Bronchial epithelial cell (primary cell): ENCODE results near the gene CDK3. TPM values are rescaled to one million over a fixed set of nuclear protein-coding genes. Genes with fewer than 3 reads are reported as not detected.
A peak's percentile ranks its signal among the peaks of the same experiment; 100 is the strongest.

Experiments used
- DNase-seq: peaks from one replicate; pipeline ENCODE4 v3.0.0-alpha.2; 2010; ENCODE audit warnings: low read depth
- FAIRE-seq: peaks from 2 replicates; lab custom pipeline; 2011; peaks lifted over from hg19 to GRCh38; lab: Jason Lieb, UNC
- H3K27me3 ChIP-seq: 2 replicates; pipeline ENCODE4 v1.5.1; 2011; ENCODE audit warnings: low read length; ENCODE audit not compliant: control insufficient read depth, insufficient read depth
- H3K36me3 ChIP-seq: 2 replicates; pipeline ENCODE4 v1.5.1; 2011; ENCODE audit warnings: low read length; ENCODE audit not compliant: control insufficient read depth, insufficient read depth
- H3K4me3 ChIP-seq: 2 replicates; pipeline ENCODE4 v1.5.1; 2011; ENCODE audit warnings: mild to moderate bottlenecking, low read depth, low read length, control low read depth
- total RNA-seq: library from RNA; depleted of rRNA; stranded (reverse); fragments of >200 nt; gene quantifications from 2 replicates; pipeline ENCODE4 v1.2.1, GENCODE V29; 2014
- TF ChIP-seq, protein P1 (sequence below): IDR thresholded peaks from 2 replicates; pipeline ENCODE4 v1.5.1; 2011; ENCODE audit warnings: mild to moderate bottlenecking, moderate library complexity, low read length, control low read depth, inconsistent platforms; ENCODE audit not compliant: insufficient read depth, severe bottlenecking

Gene CDK3
- total RNA-seq, 1 donor from 2014 or later: 1.3 TPM

DNA sequence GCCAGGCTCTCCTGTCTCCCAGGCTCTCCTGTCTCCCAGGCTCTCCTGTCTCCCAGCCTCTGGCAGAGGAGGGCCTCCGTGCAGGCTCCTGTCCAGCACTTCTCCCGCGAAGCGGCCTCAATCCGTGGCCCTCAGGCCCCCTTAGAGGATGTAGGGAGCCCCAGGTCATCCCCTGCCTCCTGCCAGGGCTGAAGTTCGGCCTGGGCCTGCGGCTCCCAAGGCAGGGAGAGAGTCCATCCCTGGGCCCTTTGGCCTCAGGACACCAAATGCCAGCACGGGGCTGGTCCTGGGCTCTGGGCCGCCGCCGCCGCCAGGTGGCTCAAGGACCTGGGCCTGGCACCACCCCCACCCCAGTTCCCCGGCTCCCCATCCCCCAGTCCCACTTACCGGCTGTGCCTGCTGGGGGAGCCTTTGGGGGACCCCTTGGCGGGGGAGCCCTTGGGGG lies 26.1 kb downstream of the CDK3 start:
- FAIRE-seq: no peak
- peaks cover 16% of the 10 kb centered on the region for H3K36me3 ChIP-seq
- DNase-seq: no peak

DNA sequence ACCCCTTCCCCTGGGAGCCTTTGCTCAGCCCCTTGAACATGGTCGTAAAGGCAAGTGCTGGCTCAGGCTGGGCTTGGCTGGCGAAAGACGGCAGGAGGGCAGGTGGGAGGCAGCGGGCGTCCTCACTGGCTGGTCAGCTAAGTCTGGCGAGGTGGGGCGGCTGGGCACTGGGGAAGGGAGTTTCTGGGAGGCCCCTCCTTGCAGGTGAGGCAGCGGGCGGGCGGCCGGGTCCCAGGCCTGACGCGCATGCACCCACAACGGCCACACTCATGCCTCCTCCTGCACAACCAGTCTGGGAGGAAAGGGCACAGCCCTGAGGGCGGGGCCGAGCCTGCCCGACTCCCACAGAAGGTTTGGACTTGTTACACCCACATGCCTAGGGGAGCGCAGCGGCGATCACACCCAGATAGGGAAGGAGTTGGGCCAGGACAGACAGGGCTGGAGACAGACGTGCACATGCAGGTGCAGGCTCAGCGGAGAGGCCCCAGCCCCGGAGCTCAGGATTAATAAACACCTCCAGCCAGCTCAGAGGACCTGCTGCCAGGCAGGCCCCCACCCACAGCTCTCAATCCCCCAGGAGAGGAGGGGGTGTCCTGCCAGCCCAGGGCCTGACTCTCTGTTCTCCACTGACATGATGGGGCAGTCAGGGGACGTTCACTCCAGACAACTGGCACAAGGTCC lies 26.6 kb downstream of the CDK3 start, which contains the start of gene EVPL:
TSS of gene EVPL (minus strand) at position 148 of the 681 bp plus-strand sequence. CDS start at position 40, 108 bp downstream.
- no peaks in the 10 kb centered on the region for H3K27me3 ChIP-seq
- peaks cover 15% of the 10 kb centered on the region for H3K36me3 ChIP-seq
- H3K4me3 ChIP-seq: peak within 1 kb of the TSS; percentile 73
- peak; percentile 40 for FAIRE-seq
- DNase-seq: peak; percentile 92
- TF ChIP-seq, protein P1, sequence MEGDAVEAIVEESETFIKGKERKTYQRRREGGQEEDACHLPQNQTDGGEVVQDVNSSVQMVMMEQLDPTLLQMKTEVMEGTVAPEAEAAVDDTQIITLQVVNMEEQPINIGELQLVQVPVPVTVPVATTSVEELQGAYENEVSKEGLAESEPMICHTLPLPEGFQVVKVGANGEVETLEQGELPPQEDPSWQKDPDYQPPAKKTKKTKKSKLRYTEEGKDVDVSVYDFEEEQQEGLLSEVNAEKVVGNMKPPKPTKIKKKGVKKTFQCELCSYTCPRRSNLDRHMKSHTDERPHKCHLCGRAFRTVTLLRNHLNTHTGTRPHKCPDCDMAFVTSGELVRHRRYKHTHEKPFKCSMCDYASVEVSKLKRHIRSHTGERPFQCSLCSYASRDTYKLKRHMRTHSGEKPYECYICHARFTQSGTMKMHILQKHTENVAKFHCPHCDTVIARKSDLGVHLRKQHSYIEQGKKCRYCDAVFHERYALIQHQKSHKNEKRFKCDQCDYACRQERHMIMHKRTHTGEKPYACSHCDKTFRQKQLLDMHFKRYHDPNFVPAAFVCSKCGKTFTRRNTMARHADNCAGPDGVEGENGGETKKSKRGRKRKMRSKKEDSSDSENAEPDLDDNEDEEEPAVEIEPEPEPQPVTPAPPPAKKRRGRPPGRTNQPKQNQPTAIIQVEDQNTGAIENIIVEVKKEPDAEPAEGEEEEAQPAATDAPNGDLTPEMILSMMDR: no peak

More for the DNA sequence above, 26.1 kb downstream of the CDK3 start:
- no peaks in the 10 kb centered on the region for H3K27me3 ChIP-seq
- peak overlapping the region; percentile 73 for H3K4me3 ChIP-seq
- TF ChIP-seq, protein P1: peak; percentile 31

DNA sequence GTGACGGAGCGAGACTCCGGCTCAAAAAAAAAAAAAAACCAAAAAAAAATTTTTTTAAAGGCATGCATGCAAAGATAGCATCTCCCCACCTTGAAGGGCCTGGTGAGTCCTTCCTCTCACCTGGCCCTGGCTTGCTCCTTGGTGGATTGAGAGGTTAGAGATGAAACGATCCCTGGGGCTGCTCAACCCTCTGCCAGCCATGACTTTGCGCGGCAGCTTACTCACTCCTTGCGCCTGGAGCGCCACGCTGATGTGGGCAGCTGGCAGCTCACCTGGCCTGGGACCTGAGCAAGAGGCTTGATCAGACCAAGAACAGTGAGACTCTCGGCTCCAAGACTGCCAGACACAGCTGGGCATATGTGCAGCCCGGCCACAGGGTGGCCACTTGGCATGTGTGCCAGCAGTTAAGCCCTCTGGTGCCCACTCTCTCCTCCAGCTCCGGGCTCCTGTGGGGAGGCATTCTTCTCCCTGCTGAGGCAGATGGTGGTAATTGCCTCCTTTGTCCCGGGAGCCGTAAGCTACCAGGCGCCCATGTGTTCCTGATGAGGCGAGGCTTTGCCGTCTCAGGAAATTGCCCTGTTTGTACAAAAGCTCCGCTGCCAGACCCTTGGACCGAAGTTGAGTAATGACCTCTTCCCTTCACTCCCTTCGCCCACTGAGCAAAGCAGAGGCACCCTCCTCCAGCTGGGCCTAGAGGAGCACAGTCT lies 31.6 kb downstream of the CDK3 start:
- DNase-seq (no peak), FAIRE-seq (no peak)
- TF ChIP-seq, protein P1: peak; percentile 11
- Histone ChIP-seq H3K36me3 (no peaks in the 10 kb centered on the region), H3K4me3 (no peak overlapping the region), H3K27me3 (no peaks in the 10 kb centered on the region)

DNA sequence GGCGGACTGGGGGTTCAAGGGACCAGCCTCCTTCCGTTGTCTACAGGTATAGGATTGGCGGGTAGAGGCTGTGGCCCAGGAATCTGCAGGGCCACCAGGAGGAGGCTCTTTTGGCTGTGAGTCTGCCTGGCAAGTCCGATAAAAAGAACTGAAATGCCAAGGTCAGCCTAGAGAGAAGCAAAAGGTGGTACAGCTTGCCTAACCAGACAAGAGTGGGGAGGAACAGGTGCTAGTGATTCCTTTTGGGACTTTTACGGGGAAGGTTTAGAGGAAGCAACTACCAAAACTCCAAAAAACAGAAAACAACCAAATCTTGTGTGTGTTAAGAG lies 32.1 kb downstream of the CDK3 start:
- no peaks in the 10 kb centered on the region for H3K27me3 ChIP-seq
- FAIRE-seq (no peak), DNase-seq (no peak)
- no peak overlapping the region for H3K4me3 ChIP-seq
- H3K36me3 ChIP-seq: no peaks in the 10 kb centered on the region
- TF ChIP-seq, protein P1: no peak

DNA sequence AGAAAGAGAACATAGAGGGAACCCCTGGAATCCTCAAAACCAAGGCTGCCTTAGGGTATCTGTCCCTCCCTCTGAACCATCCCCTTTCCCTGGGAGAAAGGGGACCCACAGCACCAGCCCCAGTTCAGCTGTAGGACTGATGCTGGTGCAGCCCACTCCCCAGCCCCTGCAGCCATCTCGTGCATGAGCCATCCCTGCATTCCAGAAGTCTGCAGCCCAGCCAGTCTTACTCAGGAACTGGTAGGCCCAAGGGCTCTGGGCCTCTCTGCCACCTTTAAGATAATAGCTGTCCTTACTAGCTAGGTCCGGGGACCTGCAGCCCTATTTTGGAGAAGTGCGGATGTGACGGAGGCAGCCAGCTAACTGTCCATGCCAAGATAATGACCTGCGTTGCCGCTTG lies 32.5 kb downstream of the CDK3 start:
- no peak for FAIRE-seq
- Histone ChIP-seq H3K4me3 (no peak overlapping the region), H3K36me3 (no peaks in the 10 kb centered on the region), H3K27me3 (no peaks in the 10 kb centered on the region)
- DNase-seq: no peak
- TF ChIP-seq, protein P1: no peak
